Inflammatory macrophage treated with lipopolysaccharide for 4 hours (primary cell): ENCODE results near the gene SEMA7A.
A peak's percentile ranks its signal among the peaks of the same experiment; 100 is the strongest.

ENCODE experiments used
- DNase-seq: peaks from one replicate; pipeline ENCODE4 v3.0.0-alpha.2; 2020

The SEMA7A gene

GRCh38 chr15:74429781-74430400, 3.9 kb downstream of the SEMA7A start:
- peak; percentile 42 for DNase-seq

- peak; percentile 86 for DNase-seq
These were observed 4.6 kb downstream of the SEMA7A start for GRCh38 chr15:74428970-74429780.

- DNase-seq = peak; percentile 69
These were observed 5.3 kb downstream of the SEMA7A start for GRCh38 chr15:74428442-74428787.

- DNase-seq = no peak
These were observed 5.9 kb downstream of the SEMA7A start for GRCh38 chr15:74427607-74428441.

- no peak for DNase-seq
These were observed 7.1 kb downstream of the SEMA7A start for GRCh38 chr15:74426404-74427281.

GRCh38 chr15:74425630-74426029, 8.1 kb downstream of the SEMA7A start:
- DNase-seq = no peak

GRCh38 chr15:74424901-74425528, 8.7 kb downstream of the SEMA7A start:
- no peak for DNase-seq

- no peak for DNase-seq
These were observed 10.1 kb downstream of the SEMA7A start for GRCh38 chr15:74423431-74424257.

- peak; percentile 86 for DNase-seq
These were observed 10.9 kb downstream of the SEMA7A start for GRCh38 chr15:74422652-74423430.

- no peak for DNase-seq
These were observed 11.5 kb downstream of the SEMA7A start for GRCh38 chr15:74422265-74422651.

- DNase-seq = no peak
These were observed 12.2 kb downstream of the SEMA7A start for GRCh38 chr15:74421302-74422245.

GRCh38 chr15:74420193-74420905, 13.4 kb downstream of the SEMA7A start:
- no peak for DNase-seq

GRCh38 chr15:74419432-74419831, 14.3 kb downstream of the SEMA7A start:
- DNase-seq = no peak

GRCh38 chr15:74418575-74419338, 15.0 kb downstream of the SEMA7A start:
- DNase-seq = no peak

GRCh38 chr15:74417670-74418069, 16.1 kb downstream of the SEMA7A start:
- DNase-seq = no peak

- DNase-seq = no peak
These were observed 16.5 kb downstream of the SEMA7A start for GRCh38 chr15:74417225-74417624.
